Esophagus (tissue), 2 donors: Measurements from ENCODE around the gene ORM1. TPM values are rescaled to one million over a fixed set of nuclear protein-coding genes. Genes with fewer than 3 reads are reported as not detected.

Experiments
- H3K27ac ChIP-seq, 2 donors: one replicate each; pipeline ENCODE4 v1.5.1; 2013; ENCODE audit warnings: low read depth in 2 of 2, mild to moderate bottlenecking in 2 of 2, inconsistent platforms in 1 of 2, low read length in 1 of 2, moderate library complexity in 1 of 2
- H3K27me3 ChIP-seq, 2 donors: one replicate each; pipeline ENCODE4 v1.6.1; 2013; ENCODE audit warnings: low read length in 2 of 2, control low read depth in 1 of 2, mild to moderate bottlenecking in 1 of 2; ENCODE audit not compliant: insufficient read depth in 2 of 2, control insufficient read depth in 1 of 2
- H3K36me3 ChIP-seq, 2 donors: one replicate each; pipeline ENCODE4 v1.6.1; 2013; ENCODE audit warnings: low read length in 1 of 2; ENCODE audit not compliant: control insufficient read depth in 2 of 2, insufficient read depth in 2 of 2
- H3K4me1 ChIP-seq, 2 donors: one replicate each; pipeline ENCODE4 v1.6.1; 2013; ENCODE audit warnings: low read length in 1 of 2; ENCODE audit not compliant: control insufficient read depth in 2 of 2, insufficient read depth in 2 of 2
- H3K4me3 ChIP-seq, 2 donors: one replicate each; pipeline ENCODE4 v1.5.1; 2013; ENCODE audit warnings: low read length in 2 of 2, mild to moderate bottlenecking in 2 of 2, low read depth in 1 of 2, moderate library complexity in 1 of 2
- H3K9me3 ChIP-seq, 2 donors: one replicate each; pipeline ENCODE4 v1.6.1; 2013; ENCODE audit warnings: mild to moderate bottlenecking in 2 of 2, low read depth in 1 of 2, low read length in 1 of 2, moderate library complexity in 1 of 2; ENCODE audit not compliant: control insufficient read depth in 2 of 2, insufficient read depth in 1 of 2
- WGBS, 2 donors: extraction: QIAGEN DNeasy Blood & Tissue Kit; methylation state at CpG; one replicate each; pipeline ENCODE4 v1.1.7; 2013; 5-methylcytosine and 5-hydroxymethylcytosine counted together
- polyA plus RNA-seq, 2 donors: library from polyadenylated mRNA; stranded (reverse); fragments of 200-250 nt; gene quantifications; one replicate each; pipeline ENCODE4 v1.2.3, GENCODE V29; 2013
- donor health status: healthy with polysubstance abuse.
- donor health status: Bipolar disorder and iron deficiency.

The ORM1 gene
- polyA plus RNA-seq, 2 donors, result 0.11 TPM; not detected in 1

DNA sequence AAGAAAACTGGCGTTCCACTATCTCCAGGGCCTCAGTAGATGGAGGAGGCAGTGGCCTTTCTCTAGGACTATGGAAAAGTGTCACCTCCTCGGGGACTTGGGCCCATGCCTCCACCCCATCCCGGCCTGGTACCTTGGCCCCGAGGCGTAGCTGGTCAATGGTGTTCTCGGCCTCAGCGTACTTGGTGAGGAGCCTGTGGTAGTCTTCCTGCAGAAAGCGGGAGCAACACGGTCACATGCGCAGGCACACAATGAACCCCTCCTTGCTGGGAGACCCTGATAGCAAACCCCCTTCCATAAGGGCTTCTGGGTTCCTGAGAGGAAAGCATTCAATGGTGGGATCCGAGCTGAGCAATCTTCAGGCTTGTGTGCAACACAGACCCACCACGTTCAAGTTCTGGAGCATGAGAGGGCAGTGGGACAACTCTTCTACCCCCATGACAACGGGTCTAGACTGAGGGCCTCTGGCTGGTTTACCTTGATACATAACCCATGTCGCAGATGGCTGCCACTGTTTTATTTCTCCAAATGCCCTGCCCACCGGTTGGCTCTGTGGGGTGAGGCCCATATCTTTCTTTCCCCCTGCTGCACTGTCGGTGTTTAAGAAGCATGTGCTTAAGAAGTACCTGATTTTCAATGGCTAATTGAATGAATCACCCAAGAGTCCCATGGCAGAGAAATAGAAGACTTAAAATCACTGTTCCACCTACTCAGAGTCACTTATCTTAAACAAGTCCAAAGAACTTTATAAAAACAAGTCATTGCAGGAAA, 51.2 kb downstream of the ORM1 start:
- no peak overlapping the region for H3K4me3 ChIP-seq
- H3K36me3 ChIP-seq, result peaks cover 8 to 24% of the 10 kb centered on the region in 2 donors
- H3K4me1 ChIP-seq, result peaks cover 0 to 12% of the 10 kb centered on the region in 2 donors
- peak overlapping the region in 1 of 2 donors; percentile 24 for H3K27ac ChIP-seq
- H3K27me3 ChIP-seq, result no peaks in the 10 kb centered on the region
- H3K9me3 ChIP-seq, result no peaks in the 10 kb centered on the region
- 88% methylated on average over 16 of the region's 16 CpGs for WGBS, 2 donors

DNA sequence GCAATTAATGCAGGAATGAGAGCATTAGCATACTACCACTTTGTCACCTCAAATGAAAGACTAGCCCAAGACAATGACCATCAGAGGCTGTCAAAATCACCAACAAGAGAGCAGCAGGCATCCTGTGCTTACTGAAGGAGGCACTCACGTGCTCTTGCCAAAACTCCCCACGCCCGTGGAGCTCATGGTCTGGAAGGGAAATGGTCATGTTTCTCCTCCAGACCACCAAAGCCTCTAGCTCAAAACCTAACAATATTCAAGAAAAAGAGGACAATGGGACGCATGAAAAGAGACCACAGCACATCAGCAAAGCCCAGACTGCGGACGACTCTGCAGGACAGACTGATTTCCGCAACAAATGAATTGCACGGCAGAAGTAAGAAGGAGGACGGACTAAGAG, 52.0 kb downstream of the ORM1 start:
- peaks cover 10 to 25% of the 10 kb centered on the region in 2 donors for H3K36me3 ChIP-seq
- H3K4me3 ChIP-seq, result no peak overlapping the region
- H3K27me3 ChIP-seq, result no peaks in the 10 kb centered on the region
- WGBS, 2 donors, result 78 to 79% methylated on average over 9 of the region's 9 CpGs
- H3K4me1 ChIP-seq, result peaks cover 0 to 14% of the 10 kb centered on the region in 2 donors
- H3K9me3 ChIP-seq, result no peaks in the 10 kb centered on the region
- no peak overlapping the region for H3K27ac ChIP-seq

DNA sequence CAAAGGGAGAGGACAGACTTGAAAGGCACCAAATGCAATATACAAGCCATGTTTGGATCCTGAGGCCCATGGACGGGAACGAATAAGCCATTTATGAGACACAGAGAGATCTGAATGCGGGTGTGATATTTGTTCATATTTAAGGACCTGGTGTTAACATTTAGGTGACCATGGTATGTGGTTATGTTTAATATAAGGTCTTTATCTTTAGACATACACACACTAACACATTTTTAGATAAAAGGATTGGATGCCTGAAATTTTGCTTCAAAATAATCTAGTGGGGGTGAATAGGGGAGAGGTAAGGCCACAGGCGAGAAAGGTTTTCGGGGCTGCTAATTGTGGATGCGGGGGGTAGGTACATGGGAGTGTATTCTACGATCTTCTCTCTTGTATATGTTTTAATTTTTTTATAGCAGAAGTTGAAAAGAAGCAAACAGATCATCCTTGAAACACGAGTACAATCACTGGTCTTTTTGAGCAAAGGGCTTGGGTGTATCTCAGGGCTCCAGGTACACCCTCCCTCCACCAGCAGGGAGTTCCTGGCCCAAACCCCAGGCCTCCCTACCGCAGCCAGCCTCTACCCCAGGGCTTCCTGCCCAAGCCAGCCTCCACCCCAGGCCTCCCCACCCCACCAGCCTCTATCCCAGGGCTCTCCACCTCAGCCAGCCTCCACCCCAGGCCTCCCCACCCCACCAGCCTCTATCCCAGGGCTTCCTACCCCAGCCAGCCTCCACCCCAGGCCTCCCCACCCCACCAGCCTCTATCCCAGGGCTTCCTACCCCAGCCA, 52.7 kb downstream of the ORM1 start:
- Histone ChIP-seq H3K27ac (no peak overlapping the region), H3K4me3 (no peak overlapping the region), H3K9me3 (no peaks in the 10 kb centered on the region), H3K27me3 (no peaks in the 10 kb centered on the region), H3K4me1 (peaks cover 0 to 14% of the 10 kb centered on the region in 2 donors), H3K36me3 (peaks cover 10 to 25% of the 10 kb centered on the region in 2 donors)
- WGBS, 2 donors, result 84 to 86% methylated on average over 9 of the region's 9 CpGs

Other genes with a start within 250 kb of the ORM1 start
- gene AMBP, start 244.8 kb upstream of the ORM1 start, polyA plus RNA-seq, result under 1 TPM; 0.11 to 0.28 TPM
- under 1 TPM; 0.20 to 0.39 TPM for gene KIF12, start 223.8 kb upstream of the ORM1 start, polyA plus RNA-seq
- gene COL27A1, start 167.6 kb upstream of the ORM1 start, polyA plus RNA-seq, result 10 to 100 TPM in 1 of 2 donors, 1 to 10 TPM in 1; 7.2 to 32.6 TPM
- gene ORM2, start 6.8 kb downstream of the ORM1 start, polyA plus RNA-seq, result under 1 TPM in 1 of 2 donors, not detected in 1; 0.12 TPM
- gene AKNA, start 64.9 kb downstream of the ORM1 start, polyA plus RNA-seq, result 1 to 10 TPM; 5.8 to 8.3 TPM
- gene WHRN, start 182.4 kb downstream of the ORM1 start, polyA plus RNA-seq, result 1 to 10 TPM; 3.4 to 7.6 TPM